Activated CD8-positive, alpha-beta T cell treated with anti-CD3 and anti-CD28 coated beads, Interleukin-2, amount 10 ng/mL, durations not matched to agents 7 days and 5 days (primary cell): ENCODE results near the gene CELSR2. TPM values are rescaled to one million over a fixed set of nuclear protein-coding genes. Genes with fewer than 3 reads are reported as not detected.
"Not testable (repeated sequence)": the region's sequence is repeated elsewhere in the genome, so short reads cannot be mapped to it uniquely, and the experiment has no call there.

Source experiments
- ATAC-seq: fragments of 150-1000 bp; cut with Tn5 transposase; one replicate; pipeline ENCODE4 v1.10.0; 2021; ENCODE audit warnings: moderate library complexity
- CTCF ChIA-PET: fragments of 350-600 bp; sonication (Branson Sonifier 250); formaldehyde crosslinking; loops from one replicate; lab custom pipeline; 2021; ENCODE audit warnings: antibody characterized with exemption; lab: Charles Lee
- POLR2A ChIA-PET: fragments of 350-600 bp; sonication (Branson Sonifier 250); formaldehyde crosslinking; loops from one replicate; lab custom pipeline; 2021; ENCODE audit warnings: antibody characterized with exemption; lab: Charles Lee
- DNase-seq: peaks from one replicate; pipeline ENCODE4 v3.0.0-alpha.2; 2020
- H3K27ac Mint-ChIP-seq: one replicate; pipeline ENCODE4 v1.8.0; 2021; ENCODE audit warnings: mild to moderate bottlenecking, mixed read lengths
- H3K27me3 Mint-ChIP-seq: one replicate; pipeline ENCODE4 v1.8.0; 2021; ENCODE audit warnings: low read depth, mixed read lengths
- H3K36me3 Mint-ChIP-seq: one replicate; pipeline ENCODE4 v1.8.0; 2021; ENCODE audit warnings: low read depth, mixed read lengths
- H3K4me1 Mint-ChIP-seq: one replicate; pipeline ENCODE4 v1.8.0; 2021; ENCODE audit warnings: low read depth, mixed read lengths
- H3K4me3 Mint-ChIP-seq: one replicate; pipeline ENCODE4 v1.8.0; 2021; ENCODE audit warnings: mild to moderate bottlenecking, mixed read lengths
- H3K9me3 Mint-ChIP-seq: one replicate; pipeline ENCODE4 v1.8.0; 2022; ENCODE audit warnings: mixed read lengths; ENCODE audit not compliant: insufficient read depth
- total RNA-seq, 2 experiments: library from RNA; stranded (reverse); gene quantifications; one replicate each; pipeline ENCODE4 v1.2.3, GENCODE V29; 2021

CELSR2 gene
- total RNA-seq, 2 experiments from 2014 or later = 4.9 to 5.2 TPM

DNA sequence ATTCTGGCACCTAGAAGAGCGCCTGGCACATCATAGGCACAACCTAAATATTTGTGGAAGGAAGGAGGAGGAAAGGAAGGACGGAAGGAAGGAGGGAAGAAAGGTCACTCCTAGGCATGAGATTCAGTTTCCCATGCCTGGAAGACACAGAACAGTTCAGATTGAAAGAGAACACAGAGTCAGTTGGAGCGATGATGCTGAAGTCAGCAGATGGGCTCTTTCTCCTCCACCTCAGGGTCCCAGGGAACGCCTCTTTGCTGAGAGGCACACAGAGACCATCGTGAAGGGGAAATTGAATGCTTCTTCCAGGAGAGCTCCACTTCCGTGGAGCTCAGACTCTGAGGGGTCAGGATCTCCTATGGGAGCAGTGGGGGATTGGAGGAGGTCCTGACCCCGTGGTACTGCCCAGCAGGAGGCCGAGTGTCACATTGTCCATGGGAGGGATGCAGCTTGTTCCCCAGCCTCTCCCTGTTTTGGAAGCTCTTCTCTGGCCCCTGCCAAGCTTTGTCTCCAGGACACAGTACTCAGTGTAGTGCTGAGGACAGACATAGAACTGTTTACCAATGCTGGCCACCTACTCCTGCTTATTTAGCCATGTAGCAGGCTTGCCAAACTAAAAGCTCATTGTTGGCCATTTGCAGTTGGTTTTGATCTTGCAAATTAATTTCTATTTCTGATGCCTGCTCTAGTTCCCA lies 55.0 kb downstream of the CELSR2 start:
- Mint-ChIP-seq H3K36me3 (no peaks in the 10 kb centered on the region), H3K27me3 (no peaks in the 10 kb centered on the region), H3K4me3 (no peak overlapping the region), H3K9me3 (no peaks in the 10 kb centered on the region), H3K4me1 (no peaks in the 10 kb centered on the region), H3K27ac (no peak overlapping the region)
- CTCF ChIA-PET = interaction anchor here (1.2 to 1.5 kb wide), 2 partner anchors 21 to 228 kb away, joined by 3 to 5 read pairs; partner anchors contain the start of gene PSRC1
- no peak for DNase-seq
- POLR2A ChIA-PET = no interaction called here
- no peak for ATAC-seq

GRCh38 chr1:109305991-109306390 lies 56.7 kb downstream of the CELSR2 start:
- H3K9me3 Mint-ChIP-seq, DNase-seq, H3K4me3 Mint-ChIP-seq, H3K27me3 Mint-ChIP-seq, ATAC-seq, H3K36me3 Mint-ChIP-seq, POLR2A ChIA-PET, H3K27ac Mint-ChIP-seq, H3K4me1 Mint-ChIP-seq: not testable (repeated sequence)
- CTCF ChIA-PET = interaction anchor here (0.9 to 1.5 kb wide), 2 partner anchors 92 to 93 kb away, joined by 4 to 5 read pairs; partner anchors contain the start of gene SORT1

DNA sequence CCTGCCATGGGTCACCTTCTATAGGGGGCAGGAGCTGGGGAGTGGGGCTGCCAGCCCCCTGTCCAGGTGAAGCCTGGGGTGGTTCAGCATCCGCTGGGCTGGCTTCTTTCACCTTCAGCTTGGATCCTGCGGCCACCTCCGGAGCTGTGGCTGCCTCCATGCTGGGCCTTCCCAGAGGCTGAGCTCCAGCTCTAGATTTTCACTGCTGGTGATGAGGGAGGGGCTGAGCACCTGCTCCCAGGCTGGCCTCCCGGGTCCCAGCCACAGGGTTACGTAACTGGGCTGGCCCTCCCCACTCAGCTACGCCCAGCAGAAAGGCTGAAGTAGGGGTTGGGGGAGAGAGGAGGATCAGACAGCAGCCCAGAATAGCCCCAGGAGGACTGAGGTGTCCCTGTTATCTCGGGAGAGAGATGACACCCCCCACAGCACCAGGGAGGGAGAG lies 57.5 kb downstream of the CELSR2 start, which contains the start of gene MYBPHL:
TSS of gene MYBPHL (minus strand) at position 180 of the 442 bp plus-strand sequence. CDS start at position 160, 20 bp downstream.
- POLR2A ChIA-PET = no interaction called here
- H3K36me3 Mint-ChIP-seq = no peaks in the 10 kb centered on the region
- H3K4me1 Mint-ChIP-seq = no peaks in the 10 kb centered on the region
- CTCF ChIA-PET = interaction anchor here (1.5 kb wide), 1 partner anchor 92 kb away, joined by 4 read pairs; the partner anchor contains the start of gene SORT1
- H3K27ac Mint-ChIP-seq = no peak within 1 kb of the TSS
- ATAC-seq (no peak), DNase-seq (no peak)
- H3K4me3 Mint-ChIP-seq = no peak within 1 kb of the TSS
- no peaks in the 10 kb centered on the region for H3K9me3 Mint-ChIP-seq
- H3K27me3 Mint-ChIP-seq = peaks cover 3% of the 10 kb centered on the region

- no peak for ATAC-seq
- Mint-ChIP-seq H3K27me3 (peaks cover 3% of the 10 kb centered on the region), H3K36me3 (no peaks in the 10 kb centered on the region), H3K9me3 (no peaks in the 10 kb centered on the region), H3K4me3 (no peak overlapping the region), H3K4me1 (no peaks in the 10 kb centered on the region), H3K27ac (no peak overlapping the region)
- POLR2A ChIA-PET = no interaction called here
- DNase-seq = no peak
- CTCF ChIA-PET = interaction anchor here (0.9 to 1.5 kb wide), 4 partner anchors 9 to 225 kb away, joined by 3 to 4 read pairs (median 3); partner anchors contain the start of genes PSRC1 and SORT1
Observed at GRCh38 chr1:109307274-109308021, 58.1 kb downstream of the CELSR2 start.

- ATAC-seq = no peak
- ChIA-PET POLR2A (no interaction called here), CTCF (no interaction called here)
- H3K9me3 Mint-ChIP-seq = no peaks in the 10 kb centered on the region
- no peaks in the 10 kb centered on the region for H3K4me1 Mint-ChIP-seq
- H3K27me3 Mint-ChIP-seq = peaks cover 3% of the 10 kb centered on the region
- H3K4me3 Mint-ChIP-seq = no peak overlapping the region
- no peaks in the 10 kb centered on the region for H3K36me3 Mint-ChIP-seq
- DNase-seq = no peak
- H3K27ac Mint-ChIP-seq = no peak overlapping the region
Observed at GRCh38 chr1:109309347-109309746, 60.0 kb downstream of the CELSR2 start.

GRCh38 chr1:109312246-109312645 lies 62.9 kb downstream of the CELSR2 start:
- Mint-ChIP-seq H3K27me3 (peaks cover 3% of the 10 kb centered on the region), H3K9me3 (no peaks in the 10 kb centered on the region), H3K27ac (no peak overlapping the region), H3K4me1 (no peaks in the 10 kb centered on the region), H3K4me3 (no peak overlapping the region), H3K36me3 (no peaks in the 10 kb centered on the region)
- ChIA-PET CTCF (no interaction called here), POLR2A (no interaction called here)
- ATAC-seq (no peak), DNase-seq (no peak)

GRCh38 chr1:109312978-109313775 lies 63.8 kb downstream of the CELSR2 start:
- H3K36me3 Mint-ChIP-seq = no peaks in the 10 kb centered on the region
- no peak overlapping the region for H3K27ac Mint-ChIP-seq
- H3K4me1 Mint-ChIP-seq = no peaks in the 10 kb centered on the region
- DNase-seq (no peak), ATAC-seq (no peak)
- ChIA-PET CTCF (no interaction called here), POLR2A (no interaction called here)
- H3K27me3 Mint-ChIP-seq = peaks cover 3% of the 10 kb centered on the region
- H3K9me3 Mint-ChIP-seq = no peaks in the 10 kb centered on the region
- H3K4me3 Mint-ChIP-seq = no peak overlapping the region

GRCh38 chr1:109314795-109315194 lies 65.5 kb downstream of the CELSR2 start:
- ATAC-seq (no peak), DNase-seq (no peak)
- H3K36me3 Mint-ChIP-seq = no peaks in the 10 kb centered on the region
- no peak overlapping the region for H3K27ac Mint-ChIP-seq
- POLR2A ChIA-PET = no interaction called here
- no peak overlapping the region for H3K4me3 Mint-ChIP-seq
- H3K27me3 Mint-ChIP-seq = peaks cover 3% of the 10 kb centered on the region
- no peaks in the 10 kb centered on the region for H3K4me1 Mint-ChIP-seq
- CTCF ChIA-PET = no interaction called here
- no peaks in the 10 kb centered on the region for H3K9me3 Mint-ChIP-seq

- DNase-seq = no peak
- H3K36me3 Mint-ChIP-seq = no peaks in the 10 kb centered on the region
- no peaks in the 10 kb centered on the region for H3K9me3 Mint-ChIP-seq
- peaks cover 3% of the 10 kb centered on the region for H3K27me3 Mint-ChIP-seq
- H3K27ac Mint-ChIP-seq = no peak overlapping the region
- no peak overlapping the region for H3K4me3 Mint-ChIP-seq
- CTCF ChIA-PET = interaction anchor here (1.0 kb wide), 1 partner anchor 8 kb away, joined by 3 read pairs; no protein-coding TSS in a partner anchor
- H3K4me1 Mint-ChIP-seq = no peaks in the 10 kb centered on the region
- no peak for ATAC-seq
- POLR2A ChIA-PET = no interaction called here
Observed at GRCh38 chr1:109315288-109315687, 65.9 kb downstream of the CELSR2 start.

DNA sequence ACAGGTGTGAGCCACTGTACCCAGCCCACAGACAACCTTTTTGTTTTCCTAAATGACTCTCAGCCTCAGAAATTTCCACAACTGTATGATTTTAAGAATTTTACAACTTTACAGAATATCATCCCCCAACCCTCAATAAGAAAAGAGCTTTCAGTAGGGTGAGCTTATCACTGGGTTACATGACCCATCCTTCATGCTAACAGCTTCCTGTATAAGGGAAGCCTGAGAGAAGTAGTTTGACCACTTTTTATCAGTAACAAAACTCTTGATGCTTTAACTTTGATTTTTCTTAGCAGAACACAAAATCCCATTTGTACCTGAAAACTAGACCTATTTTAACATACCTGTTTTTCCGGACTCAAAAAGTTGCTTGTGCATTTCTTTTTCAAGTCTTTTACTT lies 67.2 kb downstream of the CELSR2 start:
- H3K9me3 Mint-ChIP-seq = no peaks in the 10 kb centered on the region
- POLR2A ChIA-PET = no interaction called here
- DNase-seq (no peak), ATAC-seq (no peak)
- H3K36me3 Mint-ChIP-seq = no peaks in the 10 kb centered on the region
- CTCF ChIA-PET = interaction anchor here (0.7 to 1.2 kb wide), 4 partner anchors 9 to 116 kb away, joined by 3 read pairs; no protein-coding TSS in a partner anchor
- H3K27ac Mint-ChIP-seq = no peak overlapping the region
- H3K27me3 Mint-ChIP-seq = peaks cover 3% of the 10 kb centered on the region
- H3K4me1 Mint-ChIP-seq = no peaks in the 10 kb centered on the region
- no peak overlapping the region for H3K4me3 Mint-ChIP-seq

GRCh38 chr1:109319114-109319513 lies 69.8 kb downstream of the CELSR2 start:
- Mint-ChIP-seq H3K9me3 (no peaks in the 10 kb centered on the region), H3K36me3 (no peaks in the 10 kb centered on the region), H3K27ac (no peak overlapping the region), H3K4me1 (no peaks in the 10 kb centered on the region), H3K27me3 (no peaks in the 10 kb centered on the region), H3K4me3 (no peak overlapping the region)
- CTCF ChIA-PET = no interaction called here
- ATAC-seq (no peak), DNase-seq (no peak)
- POLR2A ChIA-PET = interaction anchor here (0.6 kb wide), 1 partner anchor 36 kb away, joined by 3 read pairs; the partner anchor contains the start of gene PSRC1
